Stimulated activated CD8-positive, alpha-beta memory T cell treated with anti-CD3 and anti-CD28 coated beads, Interleukin-4, amount 100 ng/mL, for 1 hour (primary cell): ENCODE data around the gene PLGLB2.
"Not testable (repeated sequence)": the region's sequence is repeated elsewhere in the genome, so short reads cannot be mapped to it uniquely, and the experiment has no call there.

Experiments used
- DNase-seq, 2 donors: peaks; one replicate each; pipeline ENCODE4 v3.0.0-alpha.2; 2020; ENCODE audit warnings: low read depth in 2 of 2, low spot score in 1 of 2

Gene PLGLB2

GRCh38 chr2:87747791-87748190, at the start of gene PLGLB2:
TSS of gene PLGLB2 (plus strand) at chr2:87748087. CDS start at chr2:87748154, 67 bp downstream.
- not testable (repeated sequence) for DNase-seq

- DNase-seq = not testable (repeated sequence)
Measured at GRCh38 chr2:87704572-87705323, 43.1 kb upstream of the PLGLB2 start.

- not testable (repeated sequence) for DNase-seq
Measured at GRCh38 chr2:87708368-87708767, 39.5 kb upstream of the PLGLB2 start.

- DNase-seq = not testable (repeated sequence)
Measured at GRCh38 chr2:87727940-87728599, 19.8 kb upstream of the PLGLB2 start.

- DNase-seq = not testable (repeated sequence)
Measured at GRCh38 chr2:87740928-87741327, 7.0 kb upstream of the PLGLB2 start.

- DNase-seq = not testable (repeated sequence)
Measured at GRCh38 chr2:87742393-87743108, 5.3 kb upstream of the PLGLB2 start.

GRCh38 chr2:87743638-87744037, 4.2 kb upstream of the PLGLB2 start:
- not testable (repeated sequence) for DNase-seq

- not testable (repeated sequence) for DNase-seq
Measured at GRCh38 chr2:87745353-87745951, 2.4 kb upstream of the PLGLB2 start.

- not testable (repeated sequence) for DNase-seq
Measured at GRCh38 chr2:87748524-87748923, 637 bp downstream of the PLGLB2 start.

- not testable (repeated sequence) for DNase-seq
Measured at GRCh38 chr2:87750560-87750959, 2.7 kb downstream of the PLGLB2 start.

GRCh38 chr2:87754759-87755158, 6.9 kb downstream of the PLGLB2 start:
- not testable (repeated sequence) for DNase-seq
